Activated naive CD4-positive, alpha-beta T cell treated with anti-CD3 and anti-CD28 coated beads, Interleukin-2, amount 10 ng/mL, durations not matched to agents 7 days and 5 days (primary cell): ENCODE measurements around the gene PREX1.
A peak's percentile ranks its signal among the peaks of the same experiment; 100 is the strongest.

Source experiments
- CTCF ChIA-PET: fragments of 350-600 bp; sonication (Branson Sonifier 250); formaldehyde crosslinking; loops from one replicate; lab custom pipeline; 2021; ENCODE audit warnings: antibody characterized with exemption; lab: Charles Lee
- DNase-seq: peaks from one replicate; pipeline ENCODE4 v3.0.0-alpha.2; 2020
- H3K27ac Mint-ChIP-seq: one replicate; pipeline ENCODE4 v1.8.0; 2021; ENCODE audit warnings: mild to moderate bottlenecking, moderate library complexity, mixed read lengths
- H3K27me3 Mint-ChIP-seq: one replicate; pipeline ENCODE4 v1.8.0; 2021; ENCODE audit warnings: mild to moderate bottlenecking, mixed read lengths
- H3K36me3 Mint-ChIP-seq: one replicate; pipeline ENCODE4 v1.8.0; 2021; ENCODE audit warnings: mixed read lengths
- H3K4me1 Mint-ChIP-seq: one replicate; pipeline ENCODE4 v1.8.0; 2021; ENCODE audit warnings: mixed read lengths
- H3K4me3 Mint-ChIP-seq: one replicate; pipeline ENCODE4 v1.8.0; 2021; ENCODE audit warnings: mild to moderate bottlenecking, moderate library complexity, mixed read lengths
- H3K9me3 Mint-ChIP-seq: one replicate; pipeline ENCODE4 v1.8.0; 2021; ENCODE audit warnings: mixed read lengths

PREX1 gene

DNA sequence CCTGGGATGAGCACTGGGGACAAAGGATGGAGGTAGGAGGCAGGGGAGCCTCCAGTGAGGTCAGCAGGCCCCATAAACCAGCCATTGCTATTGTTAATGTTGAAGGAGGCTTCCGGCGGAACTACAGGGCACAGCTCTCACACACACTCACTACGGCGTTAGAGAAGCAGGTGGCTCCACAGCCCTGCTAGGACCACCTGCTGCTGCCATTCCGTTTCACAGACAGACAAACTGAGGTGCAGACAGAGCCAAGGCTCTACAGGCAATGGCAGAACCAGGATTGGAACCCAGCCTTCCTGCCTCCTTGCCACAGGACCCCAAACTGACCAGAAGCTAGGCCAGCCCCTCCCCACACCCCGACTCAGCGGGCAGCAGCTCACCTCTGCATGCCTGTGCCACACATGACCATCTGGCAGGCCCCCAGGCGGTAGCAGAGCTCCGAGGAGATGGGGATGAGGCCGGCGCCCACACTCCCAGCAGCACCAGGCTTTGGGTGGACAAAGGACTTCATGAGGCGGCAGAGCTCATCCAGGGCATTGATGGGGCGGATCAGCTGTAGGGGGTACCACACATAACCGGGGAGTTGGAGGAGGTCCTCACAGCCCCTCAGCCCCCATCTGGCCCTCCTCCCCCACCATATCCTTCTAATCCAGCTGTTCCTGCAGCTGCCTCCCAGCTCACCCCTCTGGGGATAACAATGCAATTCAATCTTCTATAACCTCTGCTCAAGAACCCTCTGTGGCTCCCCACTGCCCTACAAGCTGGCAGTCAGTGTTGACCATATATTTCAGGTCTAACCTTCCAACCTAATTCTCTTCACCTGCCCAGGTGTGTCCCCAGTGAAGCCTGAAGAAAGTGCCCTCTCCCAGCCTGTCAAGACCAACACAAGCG lies 198.5 kb downstream of the PREX1 start:
- H3K27ac Mint-ChIP-seq = peak overlapping the region; percentile 21
- no peak for DNase-seq
- no peaks in the 10 kb centered on the region for H3K27me3 Mint-ChIP-seq
- peaks cover 43% of the 10 kb centered on the region for H3K36me3 Mint-ChIP-seq
- CTCF ChIA-PET = interaction anchor here (1.0 kb wide), 1 partner anchor 276 kb away, joined by 4 read pairs; no protein-coding TSS in a partner anchor
- no peaks in the 10 kb centered on the region for H3K9me3 Mint-ChIP-seq
- no peak overlapping the region for H3K4me3 Mint-ChIP-seq
- peaks cover 23% of the 10 kb centered on the region for H3K4me1 Mint-ChIP-seq

DNA sequence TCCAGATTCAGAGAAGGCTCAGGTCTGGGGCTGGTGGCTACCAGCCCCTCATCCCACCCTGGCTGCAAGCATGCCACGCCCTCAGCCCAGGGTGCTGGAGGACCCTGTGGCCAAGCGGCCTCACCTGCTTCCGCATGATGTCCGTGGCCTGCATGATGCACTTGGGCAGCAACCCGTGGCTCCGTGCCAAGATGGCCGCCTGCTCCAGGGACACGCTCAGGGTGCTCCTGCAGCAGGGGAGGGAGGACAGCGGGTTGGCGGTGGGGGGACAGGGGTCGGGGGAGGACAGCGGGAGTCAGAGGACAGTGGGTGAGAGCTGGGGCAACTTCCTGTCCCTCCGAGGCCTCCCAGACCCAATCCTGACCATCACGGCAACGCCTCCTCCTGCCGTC lies 200.1 kb downstream of the PREX1 start:
- DNase-seq = no peak
- Mint-ChIP-seq H3K27me3 (no peaks in the 10 kb centered on the region), H3K4me1 (peaks cover 23% of the 10 kb centered on the region), H3K36me3 (peaks cover 35% of the 10 kb centered on the region), H3K4me3 (no peak overlapping the region), H3K27ac (no peak overlapping the region), H3K9me3 (no peaks in the 10 kb centered on the region)
- CTCF ChIA-PET = interaction anchor here (1.0 kb wide), 1 partner anchor 964 kb away, joined by 3 read pairs; no protein-coding TSS in a partner anchor

DNA sequence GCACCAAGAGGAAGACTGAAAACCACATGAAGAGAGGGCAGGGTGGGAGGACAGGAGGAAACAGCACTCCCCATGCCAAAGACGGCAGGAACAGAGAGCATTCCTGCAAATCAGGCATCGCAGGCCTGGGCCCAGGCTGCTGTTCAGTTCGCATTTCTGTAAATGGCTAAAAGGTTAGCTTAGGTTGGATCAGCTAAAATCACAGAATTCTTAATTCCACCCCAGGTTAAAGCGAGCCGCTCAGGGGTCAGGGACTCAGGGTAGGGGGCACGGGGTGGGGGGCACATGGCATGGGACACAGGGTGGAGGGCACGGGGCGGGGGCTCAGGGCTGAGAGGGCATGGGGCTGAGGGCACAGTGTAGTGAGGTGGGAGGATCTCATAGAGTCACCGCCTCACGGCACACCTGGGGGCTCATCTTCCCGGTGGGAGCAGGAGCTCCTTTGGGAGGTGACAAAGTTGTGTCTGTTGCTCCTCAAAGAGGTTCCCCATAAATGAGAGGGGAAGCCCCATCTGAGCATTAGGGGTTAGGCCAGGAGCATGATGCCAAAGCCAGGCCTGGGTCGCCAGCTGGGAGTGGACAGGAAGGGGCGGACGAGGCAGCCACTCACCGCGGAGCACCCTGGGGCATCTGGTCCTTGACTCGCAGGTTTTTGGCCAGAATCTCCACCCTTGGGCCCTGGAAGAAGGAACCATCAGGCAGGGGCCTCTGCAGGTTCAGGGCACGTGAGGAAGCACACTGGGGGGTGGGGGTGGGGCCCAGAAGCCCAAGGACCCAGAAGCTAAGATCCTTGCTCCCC lies 200.7 kb downstream of the PREX1 start:
- Mint-ChIP-seq H3K36me3 (peaks cover 35% of the 10 kb centered on the region), H3K4me3 (peak overlapping the region; percentile 0), H3K27ac (peak overlapping the region; percentile 81), H3K27me3 (no peaks in the 10 kb centered on the region), H3K9me3 (no peaks in the 10 kb centered on the region), H3K4me1 (peaks cover 23% of the 10 kb centered on the region)
- no peak for DNase-seq
- CTCF ChIA-PET = interaction anchor here (0.6 to 1.0 kb wide), 2 partner anchors 963 to 1082 kb away, joined by 3 read pairs; no protein-coding TSS in a partner anchor

DNA sequence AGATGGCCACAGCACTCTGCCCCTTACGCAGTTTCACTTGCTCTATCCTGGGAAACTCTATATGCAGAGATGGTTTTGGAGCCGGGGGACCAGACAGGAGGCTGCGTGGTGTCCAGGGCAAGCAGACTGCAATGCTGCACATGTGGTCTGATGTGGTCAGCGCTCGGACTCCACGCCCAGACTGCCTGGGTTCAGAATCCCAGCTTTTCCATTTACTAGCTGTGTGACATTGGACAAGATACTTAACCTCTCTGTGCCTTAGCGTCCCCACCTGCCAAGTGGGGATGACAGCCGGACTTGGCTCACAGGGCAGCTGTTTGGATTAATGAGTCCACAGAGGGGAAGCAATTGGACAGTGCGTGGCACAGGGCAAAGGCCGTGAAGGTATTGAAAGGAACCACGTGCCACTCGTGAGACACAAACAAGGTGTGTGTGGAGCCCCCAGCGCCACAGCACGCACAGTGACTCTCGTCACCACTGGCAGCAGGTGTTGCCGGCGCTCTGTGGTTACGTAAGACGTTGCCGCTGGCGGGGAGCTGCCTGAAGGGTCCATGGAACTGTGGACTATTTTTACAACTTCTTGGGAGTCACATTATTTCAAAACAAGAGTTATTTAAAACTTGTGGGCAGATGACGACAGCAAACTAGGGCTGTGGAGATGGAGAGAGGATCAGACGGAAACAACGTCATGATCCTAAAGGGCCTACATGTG lies 201.4 kb downstream of the PREX1 start:
- H3K4me3 Mint-ChIP-seq = peak overlapping the region; percentile 0
- peaks cover 23% of the 10 kb centered on the region for H3K4me1 Mint-ChIP-seq
- no peaks in the 10 kb centered on the region for H3K9me3 Mint-ChIP-seq
- peaks cover 35% of the 10 kb centered on the region for H3K36me3 Mint-ChIP-seq
- CTCF ChIA-PET = interaction anchor here (0.6 to 1.0 kb wide), 2 partner anchors 962 to 1081 kb away, joined by 3 read pairs; no protein-coding TSS in a partner anchor
- peak; percentile 55 for DNase-seq
- H3K27me3 Mint-ChIP-seq = no peaks in the 10 kb centered on the region
- H3K27ac Mint-ChIP-seq = peak overlapping the region; percentile 81

DNA sequence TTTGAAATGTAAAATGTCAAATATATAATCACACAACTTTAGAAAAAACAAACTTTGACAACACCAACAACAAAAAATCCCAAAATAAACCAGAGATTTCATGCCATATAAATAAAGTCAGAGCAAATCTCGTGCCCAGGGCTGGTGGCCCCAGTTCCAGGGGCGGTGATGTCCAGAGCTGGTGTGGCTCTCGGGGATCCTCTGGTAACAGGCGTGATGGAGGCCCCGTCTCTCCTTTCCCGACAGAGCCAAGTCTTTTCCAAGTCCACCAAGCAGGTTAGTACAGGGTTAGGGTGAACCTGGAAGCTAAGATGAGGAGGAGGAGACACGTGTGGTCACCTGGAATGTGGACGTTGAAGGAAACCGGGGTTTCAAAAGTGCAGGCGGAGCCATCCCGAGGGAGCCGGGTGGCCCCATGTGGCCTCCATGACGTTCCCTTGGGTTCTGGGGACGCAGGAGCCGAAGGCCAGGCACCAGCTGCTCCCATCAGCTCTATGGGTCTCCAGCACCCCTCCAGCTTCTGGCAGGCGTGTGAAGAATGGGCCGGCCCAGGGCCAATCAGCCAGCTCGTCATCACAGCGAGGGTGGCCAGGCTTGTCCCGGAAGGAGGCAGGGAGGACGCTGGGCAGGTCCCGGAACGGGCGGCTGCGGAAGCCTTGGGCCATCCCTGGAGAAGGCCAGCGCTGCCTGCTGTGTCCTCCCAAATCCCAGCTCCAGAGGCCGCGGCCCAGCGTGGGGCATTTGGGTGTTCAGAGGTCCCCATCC lies 202.5 kb downstream of the PREX1 start:
- Mint-ChIP-seq H3K27me3 (peaks cover 1% of the 10 kb centered on the region), H3K9me3 (no peaks in the 10 kb centered on the region), H3K4me3 (no peak overlapping the region), H3K27ac (peak overlapping the region; percentile 45), H3K36me3 (peaks cover 30% of the 10 kb centered on the region), H3K4me1 (peaks cover 33% of the 10 kb centered on the region)
- CTCF ChIA-PET = interaction anchor here (1.0 kb wide), 1 partner anchor 947 kb away, joined by 4 read pairs; no protein-coding TSS in a partner anchor
- no peak for DNase-seq

DNA sequence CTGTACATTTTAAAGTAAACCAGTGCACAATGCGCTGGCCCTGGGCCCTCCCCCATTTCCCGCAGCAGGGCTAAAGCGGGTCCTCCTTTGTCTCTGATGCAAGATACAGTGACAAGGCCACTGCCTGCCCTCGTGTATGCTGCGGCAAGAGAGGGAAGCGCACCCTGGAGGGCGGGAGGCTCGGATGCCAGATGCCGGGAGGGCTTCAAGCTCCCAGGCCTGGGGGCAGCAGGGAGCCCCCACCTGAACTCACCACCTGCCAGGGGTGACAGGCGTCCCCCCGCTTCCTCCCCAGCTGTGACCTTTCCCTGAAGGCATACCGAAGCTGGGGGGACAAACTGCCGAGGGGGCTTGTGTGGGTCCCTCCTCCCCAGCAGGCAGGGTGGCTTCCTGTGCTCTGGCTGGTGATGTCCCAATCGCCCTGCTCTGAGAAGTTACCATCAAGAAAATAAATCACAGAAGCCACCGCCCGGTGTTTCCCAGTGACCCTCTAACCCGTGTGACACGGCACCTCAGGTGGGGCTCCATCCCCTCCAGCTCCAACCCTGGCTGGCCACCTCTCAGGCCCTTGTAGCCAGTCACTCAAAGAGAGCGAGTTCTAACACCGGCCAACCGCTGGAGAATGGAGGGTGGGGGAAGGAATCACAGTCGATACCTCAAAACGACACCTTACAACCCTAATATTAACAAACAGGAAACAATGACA lies 203.3 kb downstream of the PREX1 start:
- CTCF ChIA-PET = interaction anchor here (1.4 kb wide), 1 partner anchor 963 kb away, joined by 4 read pairs; no protein-coding TSS in a partner anchor
- Mint-ChIP-seq H3K4me1 (peaks cover 33% of the 10 kb centered on the region), H3K36me3 (peaks cover 25% of the 10 kb centered on the region), H3K27me3 (peaks cover 9% of the 10 kb centered on the region), H3K27ac (no peak overlapping the region), H3K4me3 (no peak overlapping the region), H3K9me3 (no peaks in the 10 kb centered on the region)
- DNase-seq = no peak

DNA sequence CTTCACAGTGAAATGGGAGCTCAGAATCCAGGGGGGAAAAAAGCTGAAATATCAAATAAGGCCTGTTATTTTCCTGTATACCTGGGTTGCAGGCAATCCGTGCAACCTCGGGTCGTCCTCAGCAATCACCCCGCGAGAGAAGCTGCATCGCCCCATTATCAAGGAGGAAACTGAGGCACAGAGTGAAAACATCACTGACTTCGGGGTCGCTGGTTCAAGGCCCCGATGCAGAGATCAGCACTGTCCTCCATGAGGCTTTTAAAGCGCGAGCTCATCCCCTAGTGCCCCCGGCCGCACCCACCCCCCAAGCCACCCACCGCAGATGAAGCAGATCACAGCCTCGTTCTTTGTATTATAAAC lies 203.9 kb downstream of the PREX1 start:
- no peaks in the 10 kb centered on the region for H3K9me3 Mint-ChIP-seq
- peaks cover 33% of the 10 kb centered on the region for H3K4me1 Mint-ChIP-seq
- no peak for DNase-seq
- no peak overlapping the region for H3K27ac Mint-ChIP-seq
- peaks cover 25% of the 10 kb centered on the region for H3K36me3 Mint-ChIP-seq
- CTCF ChIA-PET = interaction anchor here (1.4 kb wide), 1 partner anchor 962 kb away, joined by 4 read pairs; no protein-coding TSS in a partner anchor
- H3K27me3 Mint-ChIP-seq = peaks cover 14% of the 10 kb centered on the region
- no peak overlapping the region for H3K4me3 Mint-ChIP-seq

DNA sequence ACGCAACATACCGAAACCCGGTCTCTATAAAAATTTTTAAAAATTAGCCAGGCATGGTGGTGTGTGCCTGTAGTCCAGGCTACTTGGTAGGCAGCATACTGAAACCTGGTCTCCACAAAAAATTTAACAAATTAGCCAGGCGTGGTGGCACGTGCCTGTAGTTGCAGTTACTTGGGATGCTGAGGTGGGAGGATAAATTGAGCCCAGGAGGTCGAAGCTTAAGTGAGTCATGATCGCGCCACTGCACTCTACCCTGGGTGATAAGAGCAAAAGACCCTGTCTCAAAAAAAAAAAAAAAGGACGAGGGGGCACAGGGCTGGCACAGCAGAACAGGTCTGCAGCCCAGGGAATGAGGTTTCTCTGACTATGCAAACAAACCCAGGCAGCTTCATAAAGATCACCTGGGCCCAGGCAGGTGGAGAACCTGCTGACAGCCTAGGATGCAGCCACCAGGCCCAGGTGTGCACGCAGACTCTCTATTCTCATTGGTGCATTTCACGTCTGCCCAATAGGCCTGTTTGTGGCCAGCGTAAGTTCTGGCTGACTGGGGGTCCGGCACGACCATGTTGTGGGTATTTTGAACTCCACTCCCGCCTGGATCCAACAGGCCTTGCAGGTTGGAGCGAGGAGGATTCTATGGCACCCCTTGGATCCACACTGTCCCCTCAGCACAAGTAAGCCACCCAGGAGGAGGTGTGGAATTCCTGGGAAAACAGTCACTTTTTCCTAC lies 204.5 kb downstream of the PREX1 start:
- CTCF ChIA-PET = interaction anchor here (1.4 to 4.4 kb wide), 2 partner anchors 944 to 962 kb away, joined by 4 to 54 read pairs; no protein-coding TSS in a partner anchor
- Mint-ChIP-seq H3K36me3 (peaks cover 21% of the 10 kb centered on the region), H3K4me3 (no peak overlapping the region), H3K27ac (no peak overlapping the region), H3K9me3 (no peaks in the 10 kb centered on the region), H3K27me3 (peaks cover 14% of the 10 kb centered on the region), H3K4me1 (peaks cover 29% of the 10 kb centered on the region)
- no peak for DNase-seq

DNA sequence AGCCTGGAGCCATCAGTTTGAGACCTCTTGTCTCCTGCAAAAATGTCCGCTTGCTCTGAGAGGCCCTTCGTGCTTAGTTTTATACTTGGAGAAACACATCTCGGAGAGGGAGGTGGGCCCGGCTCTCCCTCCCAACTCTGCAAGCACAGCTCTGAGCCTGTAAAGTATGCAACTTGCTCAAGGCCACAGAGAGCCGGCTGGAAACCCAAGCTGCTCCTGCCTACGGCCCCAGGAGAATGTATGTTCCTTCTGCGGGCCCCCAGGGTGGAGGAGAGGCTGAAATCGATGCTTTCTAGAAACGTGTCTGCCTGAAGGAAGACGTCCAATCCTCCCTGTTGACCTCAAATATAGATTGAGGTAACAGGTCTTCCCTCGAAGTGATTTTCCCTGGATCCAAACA lies 205.4 kb downstream of the PREX1 start:
- H3K27ac Mint-ChIP-seq = no peak overlapping the region
- DNase-seq = no peak
- peaks cover 17% of the 10 kb centered on the region for H3K36me3 Mint-ChIP-seq
- no peaks in the 10 kb centered on the region for H3K9me3 Mint-ChIP-seq
- CTCF ChIA-PET = interaction anchor here (1.2 to 4.4 kb wide), 3 partner anchors 9 to 943 kb away, joined by 3 to 54 read pairs (median 4); no protein-coding TSS in a partner anchor
- H3K27me3 Mint-ChIP-seq = peaks cover 14% of the 10 kb centered on the region
- H3K4me3 Mint-ChIP-seq = no peak overlapping the region
- H3K4me1 Mint-ChIP-seq = peaks cover 25% of the 10 kb centered on the region

DNA sequence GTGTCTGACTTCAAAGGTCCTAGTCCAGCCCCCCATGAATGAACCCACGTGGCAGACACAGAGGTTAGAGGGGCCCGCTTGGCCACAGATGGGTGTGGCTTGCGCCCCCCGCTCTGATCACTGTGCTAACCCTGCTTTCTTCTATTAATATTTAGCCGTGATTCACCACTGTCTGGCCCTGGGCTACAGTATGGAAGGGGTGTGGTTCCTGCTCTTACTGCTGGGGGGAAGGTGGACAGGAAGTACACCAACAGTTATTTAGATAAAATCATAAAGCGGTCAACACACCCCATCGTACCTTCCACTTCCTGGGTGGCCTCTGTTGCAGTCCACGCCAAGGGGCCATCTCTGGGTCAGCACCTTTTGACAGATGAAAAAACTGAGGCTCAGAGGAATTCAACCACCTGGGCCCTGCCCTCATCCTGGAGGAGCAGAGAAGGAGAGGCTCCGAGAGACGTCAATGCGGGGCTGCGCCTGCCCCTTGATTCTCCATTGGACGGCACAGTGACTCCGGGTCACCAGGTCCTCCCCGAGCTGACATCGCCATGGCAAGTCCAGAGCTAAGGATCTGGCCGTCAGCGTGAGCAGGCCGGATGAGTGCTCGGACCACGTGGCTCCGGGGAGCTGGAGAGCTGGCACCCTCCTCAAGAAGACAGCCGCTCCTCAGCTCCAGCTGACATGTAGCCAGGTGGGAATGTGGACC lies 206.3 kb downstream of the PREX1 start:
- CTCF ChIA-PET = interaction anchor here (1.1 to 4.4 kb wide), 11 partner anchors 10 to 958 kb away, joined by 3 to 54 read pairs (median 4); no protein-coding TSS in a partner anchor
- Mint-ChIP-seq H3K4me3 (no peak overlapping the region), H3K27me3 (peaks cover 14% of the 10 kb centered on the region), H3K4me1 (peaks cover 16% of the 10 kb centered on the region), H3K27ac (no peak overlapping the region), H3K36me3 (peaks cover 13% of the 10 kb centered on the region), H3K9me3 (no peaks in the 10 kb centered on the region)
- no peak for DNase-seq

DNA sequence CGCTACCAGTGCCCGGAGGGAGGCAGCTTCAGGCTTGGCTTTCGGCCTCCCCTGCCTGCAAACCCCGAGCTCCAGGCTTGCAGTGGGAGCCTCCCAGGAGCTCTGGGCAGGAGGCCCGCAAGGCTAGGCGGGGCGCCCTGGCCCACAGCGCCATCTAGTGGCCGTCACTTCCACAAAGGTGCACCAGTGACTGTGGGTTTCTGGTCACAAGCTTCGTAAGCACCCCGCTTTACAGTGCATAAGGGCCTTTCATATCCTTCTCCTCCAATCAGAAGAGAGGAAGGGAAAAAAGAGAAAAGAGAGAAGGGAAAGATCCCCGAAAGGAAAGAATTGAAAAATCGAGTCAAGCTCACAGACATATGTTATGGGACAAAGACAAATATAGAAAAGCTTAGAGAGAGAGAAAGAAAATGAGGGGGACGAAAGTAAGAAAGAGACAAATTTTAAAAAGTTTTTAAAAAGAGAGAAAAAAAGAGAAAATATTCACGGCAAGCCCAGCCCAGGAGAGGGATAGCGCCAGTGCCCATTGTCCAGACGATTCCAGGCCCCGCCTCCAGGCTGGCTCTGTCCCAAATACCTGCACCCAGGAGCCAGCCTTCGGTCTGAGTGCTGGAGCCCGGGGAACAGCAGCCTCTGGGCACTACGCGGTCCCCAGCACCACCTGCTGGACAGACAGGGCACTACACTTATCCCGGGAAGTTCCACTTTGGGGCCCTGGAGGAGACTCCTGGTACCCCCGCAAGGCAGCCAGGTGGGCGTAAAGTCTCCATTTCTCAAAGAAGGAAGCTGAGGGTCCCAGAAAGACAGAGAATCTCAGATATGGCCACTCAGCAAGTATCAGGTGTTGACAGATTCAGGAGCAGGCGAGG lies 207.1 kb downstream of the PREX1 start:
- H3K27me3 Mint-ChIP-seq = peaks cover 14% of the 10 kb centered on the region
- peaks cover 10% of the 10 kb centered on the region for H3K4me1 Mint-ChIP-seq
- no peaks in the 10 kb centered on the region for H3K9me3 Mint-ChIP-seq
- peak overlapping the region; percentile 52 for H3K4me3 Mint-ChIP-seq
- CTCF ChIA-PET = interaction anchor here (0.6 to 4.4 kb wide), 43 partner anchors 9 to 1423 kb away, joined by 3 to 54 read pairs (median 3); no protein-coding TSS in a partner anchor
- DNase-seq = peak; percentile 83
- H3K27ac Mint-ChIP-seq = no peak overlapping the region
- peaks cover 6% of the 10 kb centered on the region for H3K36me3 Mint-ChIP-seq
